Measurements from ENCODE around the gene SMYD4.

SMYD4 gene

GRCh38 chr17:1762233-1762900 is 67.3 kb downstream of the SMYD4 start:
- H3K27me3 ChIP-seq (ENCODE audit: insufficient read depth, poor library complexity, severe bottlenecking): no peaks in the 10 kb centered on the region
- no peak for DNase-seq (ENCODE audit: low read depth in 1 of 2, low spot score in 1 of 2)
- H3K4me3 ChIP-seq (replicated peaks; ENCODE audit: insufficient read depth, low read length): no peak overlapping the region
- TF ChIP-seq GABPA (IDR thresholded peaks at IDR 0.05; ENCODE audit: low read depth): no peak
- TF ChIP-seq SPI1 (IDR thresholded peaks at IDR 0.05; ENCODE audit: borderline replicate concordance, low read depth): no peak
- TF ChIP-seq POLR2AphosphoS5 (IDR thresholded peaks at IDR 0.05; ENCODE audit: low read depth): no peak
- no peak overlapping the region for H3K27ac ChIP-seq (replicated peaks)

GRCh38 chr17:1759529-1759928 is 70.2 kb downstream of the SMYD4 start:
- Histone ChIP-seq H3K4me3 (replicated peaks; ENCODE audit: insufficient read depth, low read length) (no peak overlapping the region), H3K27me3 (ENCODE audit: insufficient read depth, poor library complexity, severe bottlenecking) (no peaks in the 10 kb centered on the region), H3K27ac (replicated peaks) (no peak overlapping the region)
- TF ChIP-seq REST (IDR thresholded peaks at IDR 0.05; ENCODE audit: insufficient replicate concordance, low read depth) (no peak), SPI1 (IDR thresholded peaks at IDR 0.05; ENCODE audit: borderline replicate concordance, low read depth) (no peak), CTCF (IDR thresholded peaks at IDR 0.05; ENCODE audit: insufficient read depth, low read length) (no peak), GABPA (IDR thresholded peaks at IDR 0.05; ENCODE audit: low read depth) (no peak), POLR2AphosphoS5 (IDR thresholded peaks at IDR 0.05; ENCODE audit: low read depth) (no peak)
- no peak for DNase-seq (ENCODE audit: low read depth in 1 of 2, low spot score in 1 of 2)

GRCh38 chr17:1758807-1759206 is 70.9 kb downstream of the SMYD4 start:
- Histone ChIP-seq H3K27ac (replicated peaks) (no peak overlapping the region), H3K4me3 (replicated peaks; ENCODE audit: insufficient read depth, low read length) (no peak overlapping the region), H3K27me3 (ENCODE audit: insufficient read depth, poor library complexity, severe bottlenecking) (no peaks in the 10 kb centered on the region)
- peak in 1 of 2 experiments; percentile 49 for DNase-seq (ENCODE audit: low read depth in 1 of 2, low spot score in 1 of 2)
- no peak for TF ChIP-seq GABPA (IDR thresholded peaks at IDR 0.05; ENCODE audit: low read depth)

GRCh38 chr17:1755827-1756262 is 73.9 kb downstream of the SMYD4 start:
- TF ChIP-seq POLR2AphosphoS5 (IDR thresholded peaks at IDR 0.05; ENCODE audit: low read depth): no peak
- no peak overlapping the region for H3K4me3 ChIP-seq (replicated peaks; ENCODE audit: insufficient read depth, low read length)
- no peaks in the 10 kb centered on the region for H3K27me3 ChIP-seq (ENCODE audit: insufficient read depth, poor library complexity, severe bottlenecking)
- no peak overlapping the region for H3K27ac ChIP-seq (replicated peaks)
- DNase-seq (ENCODE audit: low read depth in 1 of 2, low spot score in 1 of 2): no peak

- Histone ChIP-seq H3K27ac (replicated peaks) (no peak overlapping the region), H3K4me3 (replicated peaks; ENCODE audit: insufficient read depth, low read length) (no peak overlapping the region), H3K27me3 (ENCODE audit: insufficient read depth, poor library complexity, severe bottlenecking) (no peaks in the 10 kb centered on the region)
- no peak for DNase-seq (ENCODE audit: low read depth in 1 of 2, low spot score in 1 of 2)
- no peak for TF ChIP-seq REST (IDR thresholded peaks at IDR 0.05; ENCODE audit: insufficient replicate concordance, low read depth)
- no peak for TF ChIP-seq CTCF (IDR thresholded peaks at IDR 0.05; ENCODE audit: insufficient read depth, low read length)
- no peak for TF ChIP-seq SPI1 (IDR thresholded peaks at IDR 0.05; ENCODE audit: borderline replicate concordance, low read depth)
- no peak for TF ChIP-seq GABPA (IDR thresholded peaks at IDR 0.05; ENCODE audit: low read depth)
- no peak for TF ChIP-seq POLR2AphosphoS5 (IDR thresholded peaks at IDR 0.05; ENCODE audit: low read depth)
These were observed 74.4 kb downstream of the SMYD4 start for GRCh38 chr17:1755252-1755826.
